Measurements from ENCODE around the gene TSPAN17.

TSPAN17 gene

GRCh38 chr5:176665517-176665916, 18.2 kb downstream of the TSPAN17 start:
- TF ChIP-seq CTCF (IDR thresholded peaks at IDR 0.05): no peak

GRCh38 chr5:176667637-176668036, 20.4 kb downstream of the TSPAN17 start:
- TF ChIP-seq CTCF (IDR thresholded peaks at IDR 0.05): no peak

- TF ChIP-seq CTCF (IDR thresholded peaks at IDR 0.05): no peak
These were observed 23.2 kb downstream of the TSPAN17 start for GRCh38 chr5:176670449-176670848.

GRCh38 chr5:176671399-176671798, 24.1 kb downstream of the TSPAN17 start:
- no peak for TF ChIP-seq CTCF (IDR thresholded peaks at IDR 0.05)

GRCh38 chr5:176671890-176672747, 24.8 kb downstream of the TSPAN17 start:
- no peak for TF ChIP-seq CTCF (IDR thresholded peaks at IDR 0.05)

GRCh38 chr5:176673651-176674583, 26.6 kb downstream of the TSPAN17 start:
- TF ChIP-seq CTCF (IDR thresholded peaks at IDR 0.05): no peak

GRCh38 chr5:176674799-176675198, 27.5 kb downstream of the TSPAN17 start:
- no peak for TF ChIP-seq CTCF (IDR thresholded peaks at IDR 0.05)

All from LNCAP (cell line).